ENCODE measurements around the gene PALD1.

GRCh38 chr10:70583669-70584037 lies 105.1 kb downstream of the PALD1 start:
- TF ChIP-seq CTCF (IDR thresholded peaks at IDR 0.05) (no peak), POLR2A (IDR thresholded peaks at IDR 0.05) (no peak)

All from adrenal gland (tissue), 5 donors.